H54 (cell line): ENCODE measurements around the gene ZNF543.

Experiments
- DNase-seq: peaks from one replicate; pipeline ENCODE4 v3.0.0; 2011; ENCODE audit warnings: low spot score, mixed read lengths; ENCODE audit not compliant: insufficient read length
- FAIRE-seq: peaks from 3 replicates; lab custom pipeline; 2011; peaks lifted over from hg19 to GRCh38; lab: Jason Lieb, UNC
- POLR2A ChIP-seq: IDR thresholded peaks from 2 replicates; pipeline ENCODE4 v1.6.1; 2011; ENCODE audit warnings: low read depth, mild to moderate bottlenecking, low read length

The ZNF543 gene

GRCh38 chr19:57302020-57302465 is 18.2 kb upstream of the ZNF543 start:
- DNase-seq (peak; percentile 91), FAIRE-seq (peak; percentile 96)
- TF ChIP-seq POLR2A: no peak

DNA sequence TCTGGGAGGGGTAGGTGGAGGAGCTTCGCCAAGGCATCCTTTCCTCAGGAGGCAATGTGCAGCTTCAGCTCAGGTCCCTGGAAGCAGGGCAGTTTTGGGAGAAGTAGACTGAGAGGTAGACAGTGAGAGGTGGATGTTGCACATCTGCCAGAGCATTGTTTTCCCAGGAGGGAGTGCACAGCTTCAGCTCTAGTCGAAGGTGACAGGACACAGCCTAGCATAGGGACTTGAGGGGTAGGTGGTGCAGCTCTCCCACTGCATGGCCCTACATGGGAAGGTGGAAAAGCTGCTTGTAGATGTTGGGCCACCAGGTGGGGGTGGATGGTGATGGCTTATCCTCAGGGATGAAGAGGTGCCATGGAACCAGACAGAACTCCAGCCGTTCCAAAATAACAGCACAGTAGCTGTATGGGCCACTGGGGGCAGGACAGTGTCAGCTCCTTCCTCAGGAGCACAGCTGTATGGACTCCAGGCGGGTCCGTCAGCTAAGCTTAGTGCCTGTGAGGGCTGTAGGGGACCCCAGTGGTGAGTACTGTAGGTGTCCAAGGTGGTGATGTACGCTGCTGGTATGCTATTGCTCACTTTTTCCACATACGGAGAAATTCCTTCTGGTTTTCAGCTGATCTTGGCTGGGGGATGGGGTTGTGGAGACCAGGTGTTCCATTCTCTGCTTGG is 17.4 kb upstream of the ZNF543 start:
- TF ChIP-seq POLR2A: no peak
- FAIRE-seq (no peak), DNase-seq (no peak)

- no peak for TF ChIP-seq POLR2A
- FAIRE-seq (no peak), DNase-seq (no peak)
These were observed 15.2 kb upstream of the ZNF543 start for GRCh38 chr19:57305056-57305455.

DNA sequence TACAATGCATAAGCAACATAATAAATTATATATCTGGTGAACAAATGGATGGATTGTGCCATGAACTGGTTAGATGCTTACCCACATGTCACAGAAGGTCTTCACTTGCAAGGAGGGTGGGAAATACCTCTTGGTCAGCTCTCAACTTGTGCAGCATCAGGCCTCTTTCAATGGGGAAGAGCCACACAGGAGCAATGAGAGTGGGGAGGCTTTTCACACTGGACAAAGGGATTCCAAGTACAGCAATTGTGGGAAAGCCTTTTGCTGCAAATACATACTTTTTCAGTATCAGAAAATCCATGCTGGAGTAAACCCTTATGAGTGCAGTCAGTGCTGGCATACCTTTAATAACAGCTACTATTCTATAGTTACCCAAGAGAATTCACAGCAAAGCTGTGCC is 11.8 kb upstream of the ZNF543 start:
- DNase-seq (no peak), FAIRE-seq (no peak)
- TF ChIP-seq POLR2A: no peak

DNA sequence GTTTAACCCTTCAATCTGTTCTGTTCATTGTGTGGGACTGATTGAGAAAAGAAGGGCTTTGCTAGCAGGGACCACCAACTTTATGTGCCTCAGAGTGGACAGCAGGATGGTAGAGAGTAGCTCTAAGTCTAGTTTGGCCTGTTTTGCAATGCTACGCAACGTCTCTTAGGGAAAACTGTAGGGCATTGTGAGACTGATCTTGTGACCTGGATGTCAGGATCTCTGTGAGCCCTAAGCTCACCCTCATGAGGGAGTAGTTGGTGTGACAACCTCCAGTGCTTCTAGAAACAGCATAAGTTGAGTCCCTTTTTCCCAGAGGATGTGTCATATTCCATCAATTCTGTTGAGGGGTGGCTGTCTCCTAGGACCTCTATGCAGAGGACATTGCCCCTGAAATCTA is 9.5 kb upstream of the ZNF543 start:
- no peak for DNase-seq
- FAIRE-seq: no peak

DNA sequence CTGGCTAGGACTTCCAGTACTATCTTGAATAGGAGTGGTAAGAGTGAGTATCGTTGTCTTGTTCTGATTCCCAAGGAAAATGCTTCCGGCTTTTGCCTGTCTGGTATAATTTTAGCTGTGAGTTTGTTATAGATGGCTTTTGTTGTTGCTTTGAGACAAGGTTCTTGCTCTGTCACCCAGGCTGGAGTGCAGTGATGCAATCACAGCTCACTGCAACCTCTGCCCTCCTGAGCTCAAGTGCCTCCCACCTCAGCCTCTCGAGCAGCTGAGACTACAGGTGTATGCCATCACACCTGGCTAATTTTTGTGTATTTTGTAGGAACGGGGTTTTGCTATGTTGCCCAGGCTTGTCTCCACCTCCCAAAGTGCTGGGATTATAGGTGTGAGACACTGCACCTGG is 6.1 kb upstream of the ZNF543 start:
- TF ChIP-seq POLR2A: no peak
- DNase-seq (no peak), FAIRE-seq (no peak)

More for the DNA sequence above, 9.5 kb upstream of the ZNF543 start:
- no peak for TF ChIP-seq POLR2A

DNA sequence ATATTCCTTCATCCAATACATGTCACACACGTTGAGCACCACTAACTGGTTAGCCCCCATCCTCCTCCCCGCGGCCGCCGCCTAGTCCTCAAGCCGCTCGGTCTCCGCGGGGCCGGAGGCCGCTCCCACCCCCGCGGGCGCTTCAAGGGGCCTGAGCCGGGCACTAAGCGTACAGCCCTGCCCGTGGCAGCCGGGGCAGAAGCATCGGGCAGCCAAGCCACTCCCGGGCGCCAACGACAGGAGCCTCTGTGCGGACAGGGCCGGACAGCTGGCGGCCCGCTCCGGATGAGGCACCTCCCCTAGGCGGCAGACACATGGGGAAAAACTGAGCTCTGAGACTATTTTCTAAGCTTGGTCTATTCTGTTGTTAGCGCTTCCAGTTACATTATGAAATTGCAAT is 2.8 kb upstream of the ZNF543 start:
- no peak for FAIRE-seq
- no peak for TF ChIP-seq POLR2A
- no peak for DNase-seq

DNA sequence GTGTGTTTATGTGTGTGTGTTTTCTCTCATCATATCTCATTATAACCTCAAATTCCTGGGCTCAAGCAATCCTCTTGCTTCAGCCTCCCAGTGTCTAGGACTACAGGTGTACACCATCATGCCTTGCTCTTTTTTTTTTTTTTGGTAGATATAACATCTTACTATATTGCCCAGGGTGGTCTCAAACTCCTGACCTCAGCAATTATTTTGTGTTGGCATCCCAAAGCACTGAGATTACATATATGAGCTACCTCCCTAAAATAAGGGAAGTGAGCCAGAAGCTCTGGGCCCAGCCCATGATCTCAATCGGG is 448 bp upstream of the ZNF543 start:
- no peak for FAIRE-seq
- TF ChIP-seq POLR2A: no peak
- DNase-seq: no peak

DNA sequence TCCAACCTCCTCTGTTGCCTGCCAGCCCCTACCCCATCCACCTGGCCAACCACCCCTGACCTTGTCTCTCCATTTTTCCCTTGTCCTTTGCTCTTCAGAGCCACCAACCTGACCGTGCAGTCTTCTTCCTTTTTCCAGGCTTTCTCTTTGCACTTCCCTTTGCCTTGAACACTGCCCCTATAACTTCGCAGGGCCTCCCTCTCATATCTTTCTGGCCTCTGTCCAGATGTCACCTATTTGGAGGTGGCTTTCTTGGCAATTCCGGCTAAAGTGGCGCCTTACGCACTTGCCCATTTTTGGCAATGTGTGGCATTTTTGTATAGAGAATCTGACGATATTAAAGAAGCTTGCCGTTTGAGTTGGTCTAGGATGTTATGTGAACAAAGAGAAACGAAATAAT is 844 bp downstream of the ZNF543 start:
- TF ChIP-seq POLR2A: no peak
- DNase-seq (no peak), FAIRE-seq (no peak)

GRCh38 chr19:57321751-57322150 is 1.5 kb downstream of the ZNF543 start:
- no peak for FAIRE-seq
- no peak for TF ChIP-seq POLR2A
- no peak for DNase-seq

GRCh38 chr19:57324992-57325391 is 4.7 kb downstream of the ZNF543 start:
- no peak for DNase-seq
- FAIRE-seq: no peak
- no peak for TF ChIP-seq POLR2A

GRCh38 chr19:57327993-57328392 is 7.7 kb downstream of the ZNF543 start:
- no peak for TF ChIP-seq POLR2A
- FAIRE-seq: no peak
- no peak for DNase-seq

- FAIRE-seq (no peak), DNase-seq (no peak)
- no peak for TF ChIP-seq POLR2A
These were observed 13.9 kb downstream of the ZNF543 start for GRCh38 chr19:57334191-57334590.

DNA sequence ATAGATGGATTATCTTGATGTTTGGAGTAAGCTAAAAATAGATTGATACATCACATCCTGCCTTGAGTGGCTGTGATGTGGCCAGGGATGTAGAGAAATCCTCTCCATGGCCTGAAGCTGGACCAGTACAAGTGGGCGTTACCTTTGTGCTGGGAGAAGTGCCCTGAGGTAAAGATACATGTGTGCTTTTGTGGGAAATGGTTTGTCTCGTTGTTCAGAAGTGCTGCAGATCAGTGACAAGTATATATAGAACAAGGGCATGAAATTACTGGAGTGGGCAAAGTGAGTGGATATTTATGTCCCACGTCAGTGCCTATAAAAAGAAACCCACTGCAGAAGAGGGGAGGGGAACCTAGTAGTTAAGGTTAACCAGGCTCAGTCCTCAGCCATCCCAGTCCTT is 18.6 kb downstream of the ZNF543 start:
- FAIRE-seq: no peak
- TF ChIP-seq POLR2A: no peak
- DNase-seq: no peak

DNA sequence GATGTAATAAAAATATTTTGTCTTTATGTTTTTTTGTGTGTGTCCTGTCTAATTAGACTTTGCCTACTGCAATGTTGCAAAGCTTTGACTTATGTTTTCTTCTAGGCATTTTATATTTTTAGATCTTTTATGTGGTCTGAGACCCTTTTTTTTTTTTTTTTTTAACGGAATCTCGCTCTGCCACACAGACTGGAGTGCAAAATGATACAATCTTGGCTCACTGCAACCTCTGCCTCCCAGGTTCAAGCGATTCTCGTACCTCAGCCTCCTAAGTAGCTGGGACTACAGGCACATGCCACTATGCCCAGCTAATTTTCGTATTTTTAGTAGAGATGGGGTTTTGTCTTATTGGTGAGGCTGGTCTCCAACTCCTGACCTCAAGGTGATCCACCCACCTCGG is 22.3 kb downstream of the ZNF543 start:
- no peak for DNase-seq
- no peak for TF ChIP-seq POLR2A
- FAIRE-seq: no peak
